SU-DHL-6 (cell line): ENCODE data around the gene RAPGEF6.

Source experiments
- H2AFZ ChIP-seq: fragments of 200-600 bp; sonication (generic); 2 replicates; pipeline ENCODE4 v1.6.1; 2014; ENCODE audit warnings: low read depth, mild to moderate bottlenecking, moderate library complexity, mixed read lengths, antibody characterized with exemption, low read length; ENCODE audit not compliant: severe bottlenecking
- H3F3A ChIP-seq: fragments of 200-600 bp; shearing (Covaris generic); 2 replicates; pipeline ENCODE4 v1.6.0; 2016; ENCODE audit warnings: antibody characterized with exemption, mild to moderate bottlenecking; ENCODE audit not compliant: insufficient read depth
- H3K27ac ChIP-seq: fragments of 200-600 bp; sonication (generic); 2 replicates; pipeline ENCODE4 v1.5.1; 2016; ENCODE audit warnings: low read depth, mild to moderate bottlenecking, low read length, moderate library complexity, mixed read lengths
- H3K27me3 ChIP-seq: fragments of 200-600 bp; sonication (generic), shearing (Covaris generic); 2 replicates; pipeline ENCODE4 v1.6.0; 2014; ENCODE audit warnings: mild to moderate bottlenecking, low read length
- H3K36me3 ChIP-seq: fragments of 200-600 bp; sonication (generic); 2 replicates; pipeline ENCODE4 v1.6.1; 2014; ENCODE audit warnings: mild to moderate bottlenecking, low read length, mixed read lengths
- H3K4me2 ChIP-seq: fragments of 300-600, 200-600 bp; shearing (Covaris generic), sonication (generic); 2 replicates; pipeline ENCODE4 v1.6.0; 2014; ENCODE audit warnings: low read length, low read depth, mild to moderate bottlenecking; ENCODE audit not compliant: poor library complexity, severe bottlenecking
- H3K4me3 ChIP-seq: fragments of 200-600 bp; sonication (generic); 2 replicates; pipeline ENCODE4 v1.5.1; 2014; ENCODE audit warnings: antibody characterized with exemption, low read length, mild to moderate bottlenecking, mixed read lengths; ENCODE audit not compliant: insufficient read depth, poor library complexity, severe bottlenecking
- H3K79me2 ChIP-seq: fragments of 200-600 bp; sonication (generic); 2 replicates; pipeline ENCODE4 v1.6.1; 2014; ENCODE audit warnings: mild to moderate bottlenecking, low read length, moderate library complexity; ENCODE audit not compliant: insufficient read depth
- H3K9ac ChIP-seq: fragments of 200-600 bp; sonication (generic); 2 replicates; pipeline ENCODE4 v1.7.0; 2014; ENCODE audit warnings: mild to moderate bottlenecking, low read length
- H3K9me2 ChIP-seq: fragments of 200-600 bp; sonication (generic); replicated peaks from 2 replicates; pipeline ENCODE4 v1.6.1; 2014; ENCODE audit warnings: low read length; ENCODE audit not compliant: insufficient read depth
- H3K9me3 ChIP-seq: fragments of 200-600 bp; sonication (generic); 2 replicates; pipeline ENCODE4 v1.6.1; 2014; ENCODE audit warnings: low read length, mixed read lengths; ENCODE audit not compliant: insufficient read depth
- H4K20me1 ChIP-seq: fragments of 200-600 bp; sonication (generic); 2 replicates; pipeline ENCODE4 v1.6.1; 2014; ENCODE audit warnings: low read depth, mild to moderate bottlenecking, antibody characterized with exemption, low read length, moderate library complexity, mixed read lengths
- EZH2phosphoT487 ChIP-seq: fragments of 200-600 bp; sonication (generic), shearing (Covaris generic); conservative IDR thresholded peaks from 2 replicates; pipeline ENCODE4 v1.6.1; 2018; ENCODE audit warnings: mild to moderate bottlenecking, antibody characterized with exemption, low read length, moderate library complexity, mixed read lengths
- TF ChIP-seq, protein P1 (sequence below): fragments of 200-600 bp; sonication (generic); IDR thresholded peaks from one replicate; pipeline ENCODE4 v1.5.1; 2017; ENCODE audit warnings: antibody characterized with exemption, mild to moderate bottlenecking, low read length, moderate library complexity; ENCODE audit not compliant: insufficient read depth, poor library complexity, severe bottlenecking

Gene RAPGEF6

DNA sequence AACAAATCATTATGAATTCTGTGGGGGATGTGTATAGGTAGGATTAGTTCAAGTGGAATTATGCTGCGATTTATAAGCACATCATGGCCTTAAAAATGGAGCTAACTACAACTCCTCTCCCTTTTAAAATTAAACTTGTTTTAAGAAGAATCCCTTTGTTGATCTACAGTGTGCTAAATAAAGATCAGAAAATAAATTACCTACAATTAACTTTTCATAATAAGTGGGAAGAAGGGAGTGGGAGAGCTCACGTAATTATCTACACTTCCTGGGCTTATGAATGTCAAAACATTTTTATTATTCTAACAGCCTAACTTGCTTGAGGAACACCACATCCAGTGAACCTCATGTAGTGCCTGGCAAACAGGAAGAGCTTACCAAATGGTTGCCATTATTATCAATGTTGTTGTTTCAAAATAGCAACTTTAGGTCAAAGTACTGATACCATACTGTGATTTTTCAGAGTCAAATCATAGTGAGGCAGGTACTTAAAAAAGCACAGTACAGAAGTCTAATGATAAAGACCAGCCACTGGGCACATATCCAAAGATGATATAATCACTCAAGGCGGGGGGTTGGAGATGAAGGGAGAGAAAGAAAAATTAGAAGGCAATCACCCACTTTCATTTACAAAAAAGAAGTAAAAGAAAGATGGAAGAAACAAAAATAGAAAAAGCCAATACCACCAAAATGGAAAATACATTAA lies 174.0 kb downstream of the RAPGEF6 start:
- no peak overlapping the region for H3K4me2 ChIP-seq
- H3K9ac ChIP-seq, result no peak overlapping the region
- H4K20me1 ChIP-seq, result no peaks in the 10 kb centered on the region
- H3K79me2 ChIP-seq, result no peaks in the 10 kb centered on the region
- H2AFZ ChIP-seq, result no peak overlapping the region
- no peaks in the 10 kb centered on the region for H3K9me2 ChIP-seq
- H3K27me3 ChIP-seq, result no peaks in the 10 kb centered on the region
- H3F3A ChIP-seq, result 0 out of 2 replicates have a peak, but pooled peaks cover 3% of the 10 kb centered on the region
- H3K27ac ChIP-seq, result no peak overlapping the region
- no peaks in the 10 kb centered on the region for H3K9me3 ChIP-seq
- peaks cover 56% of the 10 kb centered on the region for H3K36me3 ChIP-seq
- no peak overlapping the region for H3K4me3 ChIP-seq
- no peak for TF ChIP-seq EZH2phosphoT487

DNA sequence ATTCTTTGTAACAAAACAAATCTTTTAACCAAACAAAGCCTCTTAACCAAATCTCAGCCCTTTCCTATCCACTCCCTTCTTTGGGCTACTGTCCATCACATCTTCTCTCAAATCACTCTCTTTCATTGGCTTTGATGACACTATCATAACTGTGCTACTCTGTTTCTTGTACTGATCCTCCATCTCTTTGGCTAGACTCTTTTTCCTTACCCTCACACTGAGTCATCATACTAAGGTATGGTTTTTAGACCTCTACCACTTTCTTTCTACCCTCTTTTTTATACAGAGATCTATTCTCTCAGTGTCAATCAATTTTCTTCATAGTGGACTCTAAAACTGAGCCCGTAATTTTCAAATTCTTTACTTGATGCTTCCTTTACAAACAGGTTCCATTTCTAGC lies 174.9 kb downstream of the RAPGEF6 start:
- no peaks in the 10 kb centered on the region for H3K9me3 ChIP-seq
- H3K4me2 ChIP-seq, result no peak overlapping the region
- H4K20me1 ChIP-seq, result no peaks in the 10 kb centered on the region
- H2AFZ ChIP-seq, result no peak overlapping the region
- no peak overlapping the region for H3K4me3 ChIP-seq
- 0 out of 2 replicates have a peak, but pooled peaks cover 3% of the 10 kb centered on the region for H3F3A ChIP-seq
- no peak overlapping the region for H3K9ac ChIP-seq
- no peaks in the 10 kb centered on the region for H3K9me2 ChIP-seq
- no peak for TF ChIP-seq EZH2phosphoT487
- TF ChIP-seq, protein P1, sequence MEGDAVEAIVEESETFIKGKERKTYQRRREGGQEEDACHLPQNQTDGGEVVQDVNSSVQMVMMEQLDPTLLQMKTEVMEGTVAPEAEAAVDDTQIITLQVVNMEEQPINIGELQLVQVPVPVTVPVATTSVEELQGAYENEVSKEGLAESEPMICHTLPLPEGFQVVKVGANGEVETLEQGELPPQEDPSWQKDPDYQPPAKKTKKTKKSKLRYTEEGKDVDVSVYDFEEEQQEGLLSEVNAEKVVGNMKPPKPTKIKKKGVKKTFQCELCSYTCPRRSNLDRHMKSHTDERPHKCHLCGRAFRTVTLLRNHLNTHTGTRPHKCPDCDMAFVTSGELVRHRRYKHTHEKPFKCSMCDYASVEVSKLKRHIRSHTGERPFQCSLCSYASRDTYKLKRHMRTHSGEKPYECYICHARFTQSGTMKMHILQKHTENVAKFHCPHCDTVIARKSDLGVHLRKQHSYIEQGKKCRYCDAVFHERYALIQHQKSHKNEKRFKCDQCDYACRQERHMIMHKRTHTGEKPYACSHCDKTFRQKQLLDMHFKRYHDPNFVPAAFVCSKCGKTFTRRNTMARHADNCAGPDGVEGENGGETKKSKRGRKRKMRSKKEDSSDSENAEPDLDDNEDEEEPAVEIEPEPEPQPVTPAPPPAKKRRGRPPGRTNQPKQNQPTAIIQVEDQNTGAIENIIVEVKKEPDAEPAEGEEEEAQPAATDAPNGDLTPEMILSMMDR, result no peak
- H3K79me2 ChIP-seq, result no peaks in the 10 kb centered on the region
- no peak overlapping the region for H3K27ac ChIP-seq
- peaks cover 61% of the 10 kb centered on the region for H3K36me3 ChIP-seq
- no peaks in the 10 kb centered on the region for H3K27me3 ChIP-seq

DNA sequence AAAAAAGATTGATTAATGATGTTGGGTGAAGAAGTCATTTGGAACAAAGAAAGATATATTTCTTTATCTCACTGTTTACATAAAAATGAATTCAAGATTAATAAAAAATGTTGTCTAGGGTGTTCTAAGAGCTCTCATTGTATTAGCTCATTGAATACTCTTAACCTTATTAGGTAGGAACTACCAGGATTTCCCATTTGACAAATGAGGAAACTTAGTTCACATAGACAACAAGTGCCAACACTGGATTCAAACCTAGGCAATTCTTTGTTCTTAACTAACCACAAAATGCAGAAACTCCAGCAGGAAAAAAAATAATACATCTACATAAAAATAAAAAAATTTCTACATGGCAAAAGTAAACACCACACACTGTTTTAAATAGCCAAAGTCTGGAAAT lies 175.8 kb downstream of the RAPGEF6 start:
- no peak overlapping the region for H3K9ac ChIP-seq
- no peaks in the 10 kb centered on the region for H3K79me2 ChIP-seq
- H3K4me3 ChIP-seq, result no peak overlapping the region
- no peaks in the 10 kb centered on the region for H4K20me1 ChIP-seq
- no peaks in the 10 kb centered on the region for H3K9me2 ChIP-seq
- H3K27me3 ChIP-seq, result no peaks in the 10 kb centered on the region
- H3K9me3 ChIP-seq, result no peaks in the 10 kb centered on the region
- H3K4me2 ChIP-seq, result no peak overlapping the region
- H3F3A ChIP-seq, result 0 out of 2 replicates have a peak, but pooled peaks cover 3% of the 10 kb centered on the region
- H2AFZ ChIP-seq, result no peak overlapping the region
- no peak overlapping the region for H3K27ac ChIP-seq
- peaks cover 62% of the 10 kb centered on the region for H3K36me3 ChIP-seq
- TF ChIP-seq, protein P1, result no peak
- TF ChIP-seq EZH2phosphoT487, result no peak

DNA sequence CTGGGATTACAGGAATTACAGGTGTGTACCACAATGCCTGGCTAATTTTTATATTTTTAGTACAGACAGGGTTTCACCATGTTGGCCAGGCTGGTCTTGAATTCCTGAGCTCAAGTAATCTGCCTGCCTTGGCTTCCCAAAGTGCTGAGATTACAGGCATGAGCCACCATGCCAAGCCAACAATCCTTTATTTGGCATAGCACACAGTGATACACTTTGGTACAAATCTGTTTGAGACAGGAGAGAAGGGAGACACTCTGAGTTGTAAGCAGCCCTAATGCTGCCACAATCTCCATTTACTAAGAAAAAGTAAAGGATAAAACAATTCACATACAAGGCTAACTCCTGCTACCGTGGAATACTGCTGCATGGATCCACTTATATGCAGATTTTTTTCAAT lies 177.8 kb downstream of the RAPGEF6 start:
- Histone ChIP-seq H3K4me2 (no peak overlapping the region), H3K9me3 (no peaks in the 10 kb centered on the region), H3K27ac (no peak overlapping the region), H4K20me1 (no peaks in the 10 kb centered on the region), H3K36me3 (peaks cover 53% of the 10 kb centered on the region), H3K4me3 (no peak overlapping the region), H2AFZ (no peak overlapping the region), H3K79me2 (0 out of 2 replicates have a peak, but pooled peaks cover 3% of the 10 kb centered on the region), H3F3A (peaks cover 1% of the 10 kb centered on the region; the same call in 1 of the 2 replicates), H3K9ac (no peak overlapping the region), H3K9me2 (no peaks in the 10 kb centered on the region), H3K27me3 (no peaks in the 10 kb centered on the region)
- TF ChIP-seq EZH2phosphoT487, result no peak
- TF ChIP-seq, protein P1, result no peak
